ENCODE data around the gene TIMELESS. TPM values are rescaled to one million over a fixed set of nuclear protein-coding genes. Genes with fewer than 3 reads are reported as not detected.

TIMELESS gene
- total RNA-seq, 1 donor from 2014 or later = 10.6 TPM

GRCh38 chr12:56488041-56488955, 39.1 kb upstream of the TIMELESS start, which contains the start of gene GLS2:
TSS of gene GLS2 (minus strand) at chr12:56488161. CDS start at chr12:56488118, 43 bp downstream.
- H3K4me3 ChIP-seq = peak within 1 kb of the TSS; percentile 74
- H3K27ac ChIP-seq = no peak within 1 kb of the TSS
- H3K27me3 ChIP-seq (ENCODE audit: low read depth) = no peaks in the 10 kb centered on the region
- intact Hi-C loops (cut with DNase I) = no loop called here
- H3K4me1 ChIP-seq = peaks cover 18% of the 10 kb centered on the region
- peak; percentile 82 for DNase-seq
- H3K36me3 ChIP-seq = no peaks in the 10 kb centered on the region
- TF ChIP-seq, protein P1, sequence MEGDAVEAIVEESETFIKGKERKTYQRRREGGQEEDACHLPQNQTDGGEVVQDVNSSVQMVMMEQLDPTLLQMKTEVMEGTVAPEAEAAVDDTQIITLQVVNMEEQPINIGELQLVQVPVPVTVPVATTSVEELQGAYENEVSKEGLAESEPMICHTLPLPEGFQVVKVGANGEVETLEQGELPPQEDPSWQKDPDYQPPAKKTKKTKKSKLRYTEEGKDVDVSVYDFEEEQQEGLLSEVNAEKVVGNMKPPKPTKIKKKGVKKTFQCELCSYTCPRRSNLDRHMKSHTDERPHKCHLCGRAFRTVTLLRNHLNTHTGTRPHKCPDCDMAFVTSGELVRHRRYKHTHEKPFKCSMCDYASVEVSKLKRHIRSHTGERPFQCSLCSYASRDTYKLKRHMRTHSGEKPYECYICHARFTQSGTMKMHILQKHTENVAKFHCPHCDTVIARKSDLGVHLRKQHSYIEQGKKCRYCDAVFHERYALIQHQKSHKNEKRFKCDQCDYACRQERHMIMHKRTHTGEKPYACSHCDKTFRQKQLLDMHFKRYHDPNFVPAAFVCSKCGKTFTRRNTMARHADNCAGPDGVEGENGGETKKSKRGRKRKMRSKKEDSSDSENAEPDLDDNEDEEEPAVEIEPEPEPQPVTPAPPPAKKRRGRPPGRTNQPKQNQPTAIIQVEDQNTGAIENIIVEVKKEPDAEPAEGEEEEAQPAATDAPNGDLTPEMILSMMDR (IDR thresholded peaks at IDR 0.05) = no peak
- H3K9me3 ChIP-seq = no peaks in the 10 kb centered on the region
- peak; percentile 97 to 98 for ATAC-seq

DNA sequence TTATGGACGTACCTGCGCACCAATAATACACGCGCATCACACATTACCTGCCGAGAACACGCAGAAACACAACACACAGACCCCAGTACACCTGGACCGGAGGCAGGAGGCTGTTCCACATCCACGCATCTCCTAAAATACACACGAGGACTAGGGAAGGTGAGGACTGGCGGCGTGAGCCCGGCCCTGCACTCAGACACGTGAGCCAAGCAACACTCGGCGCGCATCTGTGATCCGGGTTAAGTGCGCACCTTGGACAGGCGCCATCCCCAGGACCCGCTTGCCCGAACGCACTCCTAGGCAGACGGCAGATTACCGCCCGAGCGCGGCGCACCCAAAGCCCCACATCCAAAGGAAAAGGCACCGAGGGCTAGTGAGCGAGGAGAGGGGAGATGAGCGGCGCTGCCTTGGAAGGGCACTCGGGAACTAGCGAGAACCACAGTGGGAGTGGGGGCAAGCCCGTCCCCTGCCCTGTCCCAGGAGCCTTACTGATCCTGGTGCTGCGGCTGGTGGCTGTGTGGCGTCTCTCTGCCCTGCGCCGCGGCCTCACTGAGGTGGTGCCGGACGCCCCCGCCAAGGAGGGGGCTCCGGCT, 38.3 kb upstream of the TIMELESS start:
- Histone ChIP-seq H3K36me3 (no peaks in the 10 kb centered on the region), H3K4me3 (peak overlapping the region; percentile 74), H3K4me1 (peaks cover 18% of the 10 kb centered on the region), H3K27ac (no peak overlapping the region), H3K9me3 (no peaks in the 10 kb centered on the region), H3K27me3 (ENCODE audit: low read depth) (no peaks in the 10 kb centered on the region)
- intact Hi-C loops (cut with DNase I) = no loop called here
- DNase-seq (peak; percentile 68), ATAC-seq (peak; percentile 68 to 70)
- TF ChIP-seq, protein P1 (IDR thresholded peaks at IDR 0.05) = no peak

DNA sequence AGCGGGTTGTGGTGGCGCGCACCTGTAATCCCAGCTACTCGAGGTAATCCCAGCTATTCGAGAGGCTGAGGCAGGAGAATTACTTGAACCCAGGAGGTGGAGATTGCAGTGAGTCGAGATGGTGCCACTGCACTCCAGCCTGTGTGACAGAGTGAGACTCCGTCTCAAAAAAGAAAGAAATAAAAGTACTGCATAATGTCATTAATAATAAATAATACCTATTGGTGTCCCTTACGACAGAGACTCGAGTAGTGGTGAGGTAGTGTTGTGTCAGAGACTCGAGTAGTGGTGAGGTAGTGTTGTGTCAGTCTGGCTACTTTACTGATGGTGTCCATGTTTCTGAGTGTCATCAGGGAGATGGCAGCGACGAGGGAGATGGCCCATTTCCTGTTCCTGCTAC, 37.5 kb upstream of the TIMELESS start:
- intact Hi-C loops (cut with DNase I) = no loop called here
- Histone ChIP-seq H3K36me3 (no peaks in the 10 kb centered on the region), H3K4me1 (peaks cover 18% of the 10 kb centered on the region), H3K4me3 (no peak overlapping the region), H3K27me3 (ENCODE audit: low read depth) (no peaks in the 10 kb centered on the region), H3K27ac (no peak overlapping the region), H3K9me3 (no peaks in the 10 kb centered on the region)
- ATAC-seq (no peak), DNase-seq (no peak)
- TF ChIP-seq, protein P1 (IDR thresholded peaks at IDR 0.05) = no peak

- Histone ChIP-seq H3K9me3 (no peaks in the 10 kb centered on the region), H3K4me3 (no peak overlapping the region), H3K36me3 (no peaks in the 10 kb centered on the region), H3K4me1 (peaks cover 18% of the 10 kb centered on the region), H3K27ac (no peak overlapping the region), H3K27me3 (ENCODE audit: low read depth) (no peaks in the 10 kb centered on the region)
- TF ChIP-seq, protein P1 (IDR thresholded peaks at IDR 0.05) = no peak
- DNase-seq (no peak), ATAC-seq (no peak)
- intact Hi-C loops (cut with DNase I) = no loop called here
Measured at GRCh38 chr12:56484566-56484965, 35.3 kb upstream of the TIMELESS start.

- H3K36me3 ChIP-seq = no peaks in the 10 kb centered on the region
- TF ChIP-seq, protein P1 (IDR thresholded peaks at IDR 0.05) = no peak
- no peaks in the 10 kb centered on the region for H3K9me3 ChIP-seq
- ATAC-seq (no peak), DNase-seq (no peak)
- intact Hi-C loops (cut with DNase I) = no loop called here
- no peaks in the 10 kb centered on the region for H3K4me1 ChIP-seq
- H3K27me3 ChIP-seq (ENCODE audit: low read depth) = no peaks in the 10 kb centered on the region
- no peak overlapping the region for H3K4me3 ChIP-seq
- no peak overlapping the region for H3K27ac ChIP-seq
Measured at GRCh38 chr12:56479625-56480024, 30.4 kb upstream of the TIMELESS start.
